C4-2B (cell line): Measurements from ENCODE around the gene SLC39A7.

Source experiments
- ZFX ChIP-seq: fragments of 450-650 bp; IDR thresholded peaks from 2 replicates; pipeline ENCODE4 v1.6.1; 2017
- TF ChIP-seq, protein P1 (sequence below): fragments of 450-650 bp; conservative IDR thresholded peaks from 2 replicates; pipeline ENCODE4 v1.5.1; 2017; ENCODE audit warnings: mild to moderate bottlenecking

DNA sequence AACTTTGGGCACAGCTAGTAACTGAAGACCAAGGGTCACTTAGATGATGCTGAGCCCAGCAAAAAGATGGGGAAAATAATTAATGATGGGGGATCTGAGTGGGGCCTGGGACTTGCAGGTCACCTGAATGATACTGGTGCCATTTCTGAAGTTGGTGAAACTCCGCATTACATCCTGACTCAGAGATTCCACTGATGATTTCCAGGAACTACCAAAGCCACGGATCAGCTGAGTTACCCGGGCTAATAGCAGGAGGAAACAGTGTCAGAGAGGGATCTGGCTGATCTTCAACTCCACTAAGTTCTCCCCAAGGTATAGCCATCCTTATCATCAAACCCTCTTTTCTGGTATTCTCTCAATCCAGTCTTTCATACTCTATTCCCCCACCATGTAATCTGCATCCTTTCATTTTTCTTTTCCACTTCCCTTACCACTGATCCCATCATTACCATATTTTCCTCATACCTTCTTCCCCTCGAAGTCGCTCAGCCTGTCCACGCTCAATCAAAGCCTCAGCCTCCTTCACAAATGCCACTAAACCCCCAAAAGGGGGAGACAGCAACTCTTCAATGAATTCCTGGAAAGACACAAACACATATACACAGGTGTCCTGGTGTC, 50.8 kb downstream of the SLC39A7 start:
- TF ChIP-seq, protein P1, sequence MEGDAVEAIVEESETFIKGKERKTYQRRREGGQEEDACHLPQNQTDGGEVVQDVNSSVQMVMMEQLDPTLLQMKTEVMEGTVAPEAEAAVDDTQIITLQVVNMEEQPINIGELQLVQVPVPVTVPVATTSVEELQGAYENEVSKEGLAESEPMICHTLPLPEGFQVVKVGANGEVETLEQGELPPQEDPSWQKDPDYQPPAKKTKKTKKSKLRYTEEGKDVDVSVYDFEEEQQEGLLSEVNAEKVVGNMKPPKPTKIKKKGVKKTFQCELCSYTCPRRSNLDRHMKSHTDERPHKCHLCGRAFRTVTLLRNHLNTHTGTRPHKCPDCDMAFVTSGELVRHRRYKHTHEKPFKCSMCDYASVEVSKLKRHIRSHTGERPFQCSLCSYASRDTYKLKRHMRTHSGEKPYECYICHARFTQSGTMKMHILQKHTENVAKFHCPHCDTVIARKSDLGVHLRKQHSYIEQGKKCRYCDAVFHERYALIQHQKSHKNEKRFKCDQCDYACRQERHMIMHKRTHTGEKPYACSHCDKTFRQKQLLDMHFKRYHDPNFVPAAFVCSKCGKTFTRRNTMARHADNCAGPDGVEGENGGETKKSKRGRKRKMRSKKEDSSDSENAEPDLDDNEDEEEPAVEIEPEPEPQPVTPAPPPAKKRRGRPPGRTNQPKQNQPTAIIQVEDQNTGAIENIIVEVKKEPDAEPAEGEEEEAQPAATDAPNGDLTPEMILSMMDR = no peak
- no peak for TF ChIP-seq ZFX
